Measurements from ENCODE around the gene TPSD1.

DNA sequence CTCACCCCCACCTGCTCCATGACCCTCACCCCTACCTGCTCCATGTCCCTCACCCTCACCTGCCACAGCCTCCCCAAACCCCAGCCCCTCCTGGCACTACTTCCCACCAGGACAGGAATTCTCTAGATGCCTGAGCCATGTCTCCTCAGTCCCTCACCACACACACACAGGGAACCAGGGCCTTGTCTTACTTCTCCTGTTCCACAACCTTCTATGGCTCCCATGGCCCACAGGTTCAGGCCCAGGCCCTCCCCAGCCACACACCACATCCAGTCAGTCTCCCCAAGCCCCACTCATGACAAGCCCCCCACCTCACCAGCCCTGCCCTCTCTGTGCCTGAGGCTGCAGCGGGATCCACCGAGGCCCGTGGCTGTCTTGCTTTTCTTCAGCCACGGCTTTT is 50.5 kb downstream of the TPSD1 start:
- TF ChIP-seq POLR2A (IDR thresholded peaks at IDR 0.05; ENCODE audit: low read length) = no peak
- no peak for TF ChIP-seq GATA1 (IDR thresholded peaks at IDR 0.05; ENCODE audit: low read depth, low read length)

Measured in erythroblast (primary cell).